ENCODE results near the gene CRIP2. TPM values are rescaled to one million over a fixed set of nuclear protein-coding genes. Genes with fewer than 3 reads are reported as not detected.

Gene CRIP2
- total RNA-seq, 1 experiment from 2014 or later, result 50.5 TPM

DNA sequence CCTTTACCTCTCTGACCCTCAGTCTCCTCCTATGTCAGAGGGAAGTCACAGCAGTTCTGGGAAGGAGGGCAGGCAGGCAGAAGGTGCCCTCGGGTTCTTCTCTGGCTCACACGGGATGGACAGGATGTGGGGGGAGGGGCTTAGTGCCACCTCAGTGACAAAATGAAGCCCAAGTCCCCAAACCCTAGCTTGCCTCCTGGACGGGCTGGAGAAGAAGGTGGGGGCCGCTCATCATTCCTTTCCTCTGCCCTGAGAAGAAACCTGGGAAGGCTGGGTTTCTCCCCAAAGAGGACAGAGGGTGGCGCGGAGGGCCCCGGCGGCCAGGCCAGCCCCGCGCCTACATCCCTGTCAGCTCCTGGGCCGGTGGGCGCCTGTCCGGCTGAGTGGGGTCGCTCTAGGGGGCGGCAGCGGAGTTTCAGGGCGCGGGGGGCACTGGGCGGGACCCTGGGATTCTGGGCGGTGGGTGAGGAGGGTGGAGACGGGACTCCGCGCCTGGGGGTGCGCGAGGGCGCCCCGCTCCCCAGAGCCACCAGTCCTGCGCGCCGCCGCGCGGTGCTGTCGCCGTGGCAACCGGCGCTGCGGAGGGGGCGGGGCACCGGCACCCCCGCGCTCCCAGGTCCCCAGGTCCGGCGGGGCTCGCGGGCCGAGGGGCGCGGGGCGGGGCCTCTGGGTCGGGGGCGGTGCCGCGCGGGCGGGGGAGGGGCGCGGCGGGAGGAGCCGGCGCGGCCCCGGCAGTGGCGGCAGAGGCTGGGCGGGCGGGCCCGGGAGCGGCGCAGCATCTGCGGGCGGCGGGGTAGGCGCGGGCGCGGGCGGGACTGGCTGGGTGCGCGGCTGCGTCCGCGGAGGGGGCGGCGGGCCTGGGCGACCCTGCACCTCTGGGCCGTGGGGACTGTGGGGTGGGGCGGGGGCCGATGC lies 51.5 kb downstream of the CRIP2 start, which contains the start of gene TMEM121:
Gene TMEM121 (plus strand): TSS at position 723 of the 915 bp plus-strand sequence. CDS start 2,252 bp downstream, outside the sequence.
- Mint-ChIP-seq H3K36me3 (ENCODE audit: insufficient read depth, unreplicated experiment) (no peaks in the 10 kb centered on the region), H3K4me1 (ENCODE audit: insufficient read depth, unreplicated experiment) (no peaks in the 10 kb centered on the region), H3K27ac (ENCODE audit: low read depth, unreplicated experiment) (no peak within 1 kb of the TSS), H3K27me3 (ENCODE audit: insufficient read depth, unreplicated experiment) (no peaks in the 10 kb centered on the region), H3K4me3 (ENCODE audit: unreplicated experiment) (peak within 1 kb of the TSS; percentile 65), H3K9me3 (ENCODE audit: unreplicated experiment) (no peaks in the 10 kb centered on the region)
- intact Hi-C loops (cut with micrococcal nuclease), result loop anchor here (5.0 kb wide), 1 partner anchor 154 kb away; no protein-coding TSS in a partner anchor
- TF ChIP-seq CTCF (IDR thresholded peaks at IDR 0.05; ENCODE audit: unreplicated experiment), result no peak
- DNase-seq (ENCODE audit: unreplicated experiment), result no peak
- BruUV-seq (replicated peaks), result no TSS peak
- POLR2A ChIA-PET, result interaction anchor here (0.9 kb wide), 1 partner anchor 225 kb away, joined by 3 read pairs; no protein-coding TSS in a partner anchor
- CTCF ChIA-PET, result interaction anchor here (1.0 to 1.2 kb wide), 2 partner anchors 12 to 45 kb away, joined by 3 to 5 read pairs; no protein-coding TSS in a partner anchor

- DNase-seq (ENCODE audit: unreplicated experiment), result no peak
- Mint-ChIP-seq H3K4me1 (ENCODE audit: insufficient read depth, unreplicated experiment) (no peaks in the 10 kb centered on the region), H3K4me3 (ENCODE audit: unreplicated experiment) (peak overlapping the region; percentile 65), H3K9me3 (ENCODE audit: unreplicated experiment) (no peaks in the 10 kb centered on the region), H3K36me3 (ENCODE audit: insufficient read depth, unreplicated experiment) (no peaks in the 10 kb centered on the region), H3K27ac (ENCODE audit: low read depth, unreplicated experiment) (no peak overlapping the region), H3K27me3 (ENCODE audit: insufficient read depth, unreplicated experiment) (no peaks in the 10 kb centered on the region)
- intact Hi-C loops (cut with micrococcal nuclease), result loop anchor here (5.0 kb wide), 1 partner anchor 155 kb away; no protein-coding TSS in a partner anchor
- no TSS peak for BruUV-seq (replicated peaks)
- TF ChIP-seq CTCF (IDR thresholded peaks at IDR 0.05; ENCODE audit: unreplicated experiment), result no peak
- POLR2A ChIA-PET, result no interaction called here
- CTCF ChIA-PET, result no interaction called here
These were observed 52.3 kb downstream of the CRIP2 start for GRCh38 chr14:105526776-105527380.

GRCh38 chr14:105527381-105527825 lies 52.8 kb downstream of the CRIP2 start:
- POLR2A ChIA-PET, result no interaction called here
- no peak for DNase-seq (ENCODE audit: unreplicated experiment)
- intact Hi-C loops (cut with micrococcal nuclease), result loop anchor here (5.0 kb wide), 1 partner anchor 155 kb away; no protein-coding TSS in a partner anchor
- no peaks in the 10 kb centered on the region for H3K4me1 Mint-ChIP-seq (ENCODE audit: insufficient read depth, unreplicated experiment)
- H3K4me3 Mint-ChIP-seq (ENCODE audit: unreplicated experiment), result peak overlapping the region; percentile 65
- no TSS peak for BruUV-seq (replicated peaks)
- no peak for TF ChIP-seq CTCF (IDR thresholded peaks at IDR 0.05; ENCODE audit: unreplicated experiment)
- H3K36me3 Mint-ChIP-seq (ENCODE audit: insufficient read depth, unreplicated experiment), result no peaks in the 10 kb centered on the region
- no peak overlapping the region for H3K27ac Mint-ChIP-seq (ENCODE audit: low read depth, unreplicated experiment)
- H3K9me3 Mint-ChIP-seq (ENCODE audit: unreplicated experiment), result no peaks in the 10 kb centered on the region
- CTCF ChIA-PET, result no interaction called here
- peaks cover 1% of the 10 kb centered on the region for H3K27me3 Mint-ChIP-seq (ENCODE audit: insufficient read depth, unreplicated experiment)

All from MCF 10A (cell line).